H7 (cell line): Measurements from ENCODE around the gene FGD3. TPM values are rescaled to one million over a fixed set of nuclear protein-coding genes. Genes with fewer than 3 reads are reported as not detected.

Experiments
- DNase-seq: peaks from one replicate; pipeline ENCODE4 v3.0.0; 2012
- H3K27me3 ChIP-seq: 2 replicates; pipeline ENCODE4 v1.6.0; 2011; ENCODE audit warnings: mild to moderate bottlenecking, low read length; ENCODE audit not compliant: control insufficient read depth, insufficient read depth
- H3K36me3 ChIP-seq: replicated peaks from 2 replicates; pipeline ENCODE4 v1.5.1; 2011; ENCODE audit warnings: low read length; ENCODE audit not compliant: control insufficient read depth, insufficient read depth
- H3K4me3 ChIP-seq: 2 replicates; pipeline ENCODE4 v1.5.1; 2011; ENCODE audit warnings: low read depth, mild to moderate bottlenecking, control low read depth, low read length, moderate library complexity; ENCODE audit not compliant: insufficient read depth
- total RNA-seq: library from RNA; depleted of rRNA; stranded (reverse); fragments of >200 nt; shearing (Covaris generic); gene quantifications from 2 replicates; pipeline ENCODE4 v1.2.3, GENCODE V29; 2014; rRNA removed

The FGD3 gene
- total RNA-seq, 1 experiment from 2014 or later: 2.4 TPM

GRCh38 chr9:93081081-93081529, 133.8 kb downstream of the FGD3 start:
- DNase-seq: peak; percentile 25
- H3K4me3 ChIP-seq: no peak overlapping the region
- peaks cover 2% of the 10 kb centered on the region for H3K36me3 ChIP-seq

GRCh38 chr9:93081931-93082330, 134.6 kb downstream of the FGD3 start:
- Histone ChIP-seq H3K36me3 (peaks cover 2% of the 10 kb centered on the region), H3K4me3 (no peak overlapping the region), H3K27me3 (no peaks in the 10 kb centered on the region)
- no peak for DNase-seq

More at GRCh38 chr9:93081081-93081529, 133.8 kb downstream of the FGD3 start:
- no peaks in the 10 kb centered on the region for H3K27me3 ChIP-seq

- H3K36me3 ChIP-seq: peaks cover 2% of the 10 kb centered on the region
- H3K4me3 ChIP-seq: no peak overlapping the region
- peak; percentile 57 for DNase-seq
- H3K27me3 ChIP-seq: no peaks in the 10 kb centered on the region
These were observed 135.6 kb downstream of the FGD3 start for GRCh38 chr9:93082841-93083411.

- Histone ChIP-seq H3K36me3 (peaks cover 2% of the 10 kb centered on the region), H3K27me3 (no peaks in the 10 kb centered on the region)
- DNase-seq: peak; percentile 27
These were observed 136.5 kb downstream of the FGD3 start for GRCh38 chr9:93083592-93084470.

GRCh38 chr9:93084471-93084881, 137.2 kb downstream of the FGD3 start:
- peak; percentile 16 for DNase-seq
- H3K36me3 ChIP-seq: peaks cover 2% of the 10 kb centered on the region
- H3K4me3 ChIP-seq: no peak overlapping the region
- no peaks in the 10 kb centered on the region for H3K27me3 ChIP-seq

More at GRCh38 chr9:93083592-93084470, 136.5 kb downstream of the FGD3 start:
- no peak overlapping the region for H3K4me3 ChIP-seq

GRCh38 chr9:93085676-93086075, 138.4 kb downstream of the FGD3 start:
- Histone ChIP-seq H3K4me3 (no peak overlapping the region), H3K36me3 (peaks cover 2% of the 10 kb centered on the region), H3K27me3 (no peaks in the 10 kb centered on the region)
- peak; percentile 20 for DNase-seq

Other genes starting within 250 kb of the FGD3 start
- gene BICD2, start 182.7 kb upstream of the FGD3 start, total RNA-seq: 34.3 and 42.2 TPM in 2 replicates
- gene ZNF484, start 69.5 kb upstream of the FGD3 start, total RNA-seq: 10.6 and 19.0 TPM in 2 replicates
- gene SUSD3, start 111.2 kb downstream of the FGD3 start, total RNA-seq: 20.3 and 25.1 TPM in 2 replicates
- 46.5 and 69.8 TPM in 2 replicates for gene CARD19, start 148.7 kb downstream of the FGD3 start, total RNA-seq
- gene NINJ1, start 186.7 kb downstream of the FGD3 start, total RNA-seq: 44.6 and 45.3 TPM in 2 replicates
- gene WNK2, start 236.6 kb downstream of the FGD3 start, total RNA-seq: 13.3 and 29.5 TPM in 2 replicates